Glutamatergic neuron (in vitro differentiated cells): ENCODE results near the gene DVL1. TPM values are rescaled to one million over a fixed set of nuclear protein-coding genes. Genes with fewer than 3 reads are reported as not detected.
A peak's percentile ranks its signal among the peaks of the same experiment; 100 is the strongest.

Experiments
- DNase-seq: peaks from one replicate; pipeline ENCODE4 v3.0.0; 2022
- H3K27ac Mint-ChIP-seq: one replicate; pipeline ENCODE4 v1.8.0; 2020; ENCODE audit warnings: mild to moderate bottlenecking, mixed read lengths, inconsistent platforms; ENCODE audit not compliant: unreplicated experiment
- H3K27me3 Mint-ChIP-seq: one replicate; pipeline ENCODE4 v1.8.0; 2020; ENCODE audit warnings: mild to moderate bottlenecking, moderate library complexity, mixed read lengths, inconsistent platforms; ENCODE audit not compliant: unreplicated experiment
- H3K36me3 Mint-ChIP-seq: one replicate; pipeline ENCODE4 v1.8.0; 2020; ENCODE audit warnings: mild to moderate bottlenecking, mixed read lengths, inconsistent platforms; ENCODE audit not compliant: unreplicated experiment
- H3K4me1 Mint-ChIP-seq: one replicate; pipeline ENCODE4 v1.8.0; 2020; ENCODE audit warnings: mild to moderate bottlenecking, low read depth, mixed read lengths, inconsistent platforms; ENCODE audit not compliant: unreplicated experiment
- H3K4me3 Mint-ChIP-seq: one replicate; pipeline ENCODE4 v1.8.0; 2020; ENCODE audit warnings: mild to moderate bottlenecking, mixed read lengths, inconsistent platforms; ENCODE audit not compliant: unreplicated experiment
- H3K9me3 Mint-ChIP-seq: one replicate; pipeline ENCODE4 v1.8.0; 2020; ENCODE audit warnings: mild to moderate bottlenecking, moderate library complexity, mixed read lengths, inconsistent platforms; ENCODE audit not compliant: unreplicated experiment
- CTCF ChIP-seq: fragments of 200-600 bp; sonication (generic); IDR thresholded peaks from one replicate; pipeline ENCODE4 v1.5.0; 2021; ENCODE audit not compliant: partially characterized antibody, unreplicated experiment
- total RNA-seq: library from RNA; stranded (reverse); fragmentation: NEBNext Ultra II Directional; extraction: Animal tissue kit (Norgen Biotek cat#: 25700); gene quantifications from one replicate; pipeline ENCODE4 v1.2.1, GENCODE V29; 2021; ENCODE audit not compliant: unreplicated experiment

The DVL1 gene
- total RNA-seq, 1 donor from 2014 or later: 124 TPM

- no peak for DNase-seq
- Mint-ChIP-seq H3K36me3 (no peaks in the 10 kb centered on the region), H3K27me3 (peaks cover 22% of the 10 kb centered on the region), H3K9me3 (peaks cover 17% of the 10 kb centered on the region), H3K4me1 (no peaks in the 10 kb centered on the region), H3K27ac (no peak overlapping the region), H3K4me3 (peak overlapping the region; percentile 81)
- TF ChIP-seq CTCF: no peak
Observed at GRCh38 chr1:1309251-1310108, 39.7 kb downstream of the DVL1 start.

GRCh38 chr1:1308756-1309250, 40.4 kb downstream of the DVL1 start:
- H3K4me1 Mint-ChIP-seq: no peaks in the 10 kb centered on the region
- peak overlapping the region; percentile 81 for H3K4me3 Mint-ChIP-seq
- no peak overlapping the region for H3K27ac Mint-ChIP-seq
- no peak for DNase-seq
- no peaks in the 10 kb centered on the region for H3K36me3 Mint-ChIP-seq
- no peak for TF ChIP-seq CTCF
- H3K27me3 Mint-ChIP-seq: peaks cover 26% of the 10 kb centered on the region
- peaks cover 17% of the 10 kb centered on the region for H3K9me3 Mint-ChIP-seq

DNA sequence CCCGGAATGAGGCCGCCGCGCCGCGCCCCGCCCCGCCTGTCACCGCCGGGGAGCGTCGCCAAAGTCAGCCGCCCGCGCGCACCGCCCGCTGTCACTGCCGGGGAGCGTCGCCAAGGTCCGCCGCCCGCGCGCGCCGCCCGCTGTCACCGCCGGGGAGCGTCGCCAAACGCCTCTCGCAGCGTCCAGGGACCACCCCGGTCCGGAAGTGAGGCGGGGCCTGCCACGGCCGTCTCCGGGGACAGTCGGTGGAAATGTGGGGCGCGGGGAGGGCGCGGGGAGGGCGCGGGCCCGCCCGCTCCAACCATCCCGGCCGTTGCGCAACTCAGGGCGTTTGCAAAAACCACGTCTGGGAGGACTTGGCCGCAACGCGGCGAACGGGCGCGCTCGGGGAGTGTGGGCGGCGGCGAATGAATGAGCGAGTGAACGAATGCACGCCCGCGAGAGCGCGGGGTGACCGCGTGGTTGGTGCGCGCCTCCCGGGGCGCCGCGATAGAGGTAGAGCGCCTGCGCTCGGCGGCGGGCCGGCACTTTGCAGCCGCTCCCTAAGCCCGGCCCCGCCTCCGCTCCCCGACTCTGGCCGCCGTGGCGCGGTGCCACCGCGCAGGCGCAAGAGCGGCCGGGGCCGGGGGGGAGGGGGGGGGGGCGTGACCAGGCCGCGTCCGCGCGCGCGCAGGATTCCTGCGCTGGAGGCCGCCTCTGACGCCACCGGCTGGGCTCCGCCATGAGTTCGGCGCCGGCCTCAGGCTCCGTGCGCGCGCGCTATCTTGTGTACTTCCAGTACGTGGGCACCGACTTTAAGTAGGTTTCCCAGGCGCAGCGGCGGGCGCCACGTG, 41.1 kb downstream of the DVL1 start, which contains the start of the genes ACAP3 and PUSL1:
Gene ACAP3, minus strand, starts transcription at position 8 of the 833 bp plus-strand sequence. CDS start 115 bp downstream, outside the sequence.
Gene PUSL1, plus strand, starts transcription at position 675 of the 833 bp plus-strand sequence. Its CDS starts 47 bp downstream, at position 722.
- Mint-ChIP-seq H3K27ac (peak within 1 kb of the TSS; percentile 99), H3K4me3 (peak within 1 kb of the TSS; percentile 97)

DNA sequence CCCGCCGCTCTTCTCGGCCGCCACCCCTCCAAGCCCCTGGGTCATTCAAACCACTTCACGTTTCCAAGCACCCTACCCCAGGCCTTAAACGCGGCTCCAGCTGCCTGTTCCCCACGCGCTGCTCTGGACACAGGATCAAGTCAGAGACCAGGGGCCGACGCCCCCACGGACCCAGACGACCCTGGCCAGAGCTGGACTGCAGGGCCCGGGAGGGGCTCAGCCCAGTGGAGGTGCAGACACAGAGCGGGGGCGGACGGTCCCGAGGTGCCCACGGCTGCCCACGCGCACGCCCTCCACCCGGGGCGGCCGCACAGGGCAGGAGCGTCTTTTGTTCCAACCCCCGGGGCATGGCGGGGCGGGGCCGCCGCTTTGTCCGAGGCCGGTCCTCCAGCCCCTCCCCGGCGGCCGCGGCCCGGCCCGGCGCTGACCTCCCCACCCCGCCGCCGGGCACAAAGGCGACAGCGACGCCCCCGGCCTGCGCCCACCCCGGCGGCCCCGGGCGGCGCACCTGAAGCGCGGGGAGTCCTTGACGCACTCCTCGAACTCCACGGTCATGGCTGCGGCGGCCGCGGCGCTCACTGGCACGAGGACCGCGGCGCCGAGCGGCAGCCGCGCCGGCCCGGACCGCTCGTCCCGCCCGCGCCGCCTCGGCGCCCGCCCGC, 41.8 kb downstream of the DVL1 start:
- Mint-ChIP-seq H3K4me3 (peak overlapping the region; percentile 97), H3K9me3 (peaks cover 13% of the 10 kb centered on the region), H3K36me3 (no peaks in the 10 kb centered on the region), H3K27me3 (peaks cover 26% of the 10 kb centered on the region), H3K27ac (peak overlapping the region; percentile 99), H3K4me1 (no peaks in the 10 kb centered on the region)
- TF ChIP-seq CTCF: no peak
- DNase-seq: peak; percentile 63

More for the DNA sequence above, 41.1 kb downstream of the DVL1 start, which contains the start of the genes ACAP3 and PUSL1:
- Mint-ChIP-seq H3K27me3 (peaks cover 25% of the 10 kb centered on the region), H3K4me1 (no peaks in the 10 kb centered on the region), H3K36me3 (no peaks in the 10 kb centered on the region), H3K9me3 (peaks cover 13% of the 10 kb centered on the region)
- DNase-seq: peak; percentile 89
- TF ChIP-seq CTCF: no peak
